Measurements from ENCODE around the gene CEP57. TPM values are rescaled to one million over a fixed set of nuclear protein-coding genes. Genes with fewer than 3 reads are reported as not detected.
A peak's percentile ranks its signal among the peaks of the same experiment; 100 is the strongest.

CEP57 gene
- total RNA-seq (2014; rRNA removed; shearing (Covaris generic)) (53.5 and 57.7 TPM in 2 replicates), total RNA-seq (2022) (67.4 and 75.9 TPM in 2 replicates), Bru-seq, nascent RNA (percentile 89 among the genes with signal in this experiment), BruChase-seq, experiment 1, labeled RNA remaining after a 6-hour chase (percentile 84 among the genes with signal in this experiment), BruChase-seq, experiment 2, labeled RNA remaining after a 2-hour chase (percentile 89 among the genes with signal in this experiment)
- long read RNA-seq, transcript CEP57-202 (11 exons, 3,178 nt) = major isoform, 71 of 152 reads
- long read RNA-seq, transcript CEP57-210 (7 exons, 2,084 nt) = minor isoform, 7 of 152 reads
- long read RNA-seq, partial matches to known transcripts = 12 of 152 reads
- long read RNA-seq, other reads (novel, unspliced or antisense) = 60 of 152 reads

- Histone ChIP-seq H2AFZ (ENCODE audit: low read length) (peak within 1 kb of the TSS; percentile 42), H3K36me3 (ENCODE audit: insufficient read depth, low read length) (peaks cover 29% of the 10 kb centered on the region), H3K4me2 (ENCODE audit: low read length) (peak within 1 kb of the TSS; percentile 92), H3K79me2 (ENCODE audit: insufficient read depth, low read depth, low read length) (peaks cover 76% of the 10 kb centered on the region), H3K4me3 (ENCODE audit: low read depth, low read length, poor library complexity, severe bottlenecking) (peak within 1 kb of the TSS; percentile 83), H3K4me1 (ENCODE audit: insufficient read depth, low read length, poor library complexity, severe bottlenecking) (peaks cover 28% of the 10 kb centered on the region), H3K9me3 (ENCODE audit: low read length) (no peaks in the 10 kb centered on the region), H4K20me1 (ENCODE audit: insufficient read depth, low read length) (peaks cover 47% of the 10 kb centered on the region), H3K27ac (ENCODE audit: low read depth, low read length, poor library complexity, severe bottlenecking) (peak within 1 kb of the TSS; percentile 94), H3K9me2 (ENCODE audit: insufficient read depth, low read length) (no peaks in the 10 kb centered on the region)
- POLR2A ChIA-PET = interaction anchor here (0.5 to 4.1 kb wide), 14 partner anchors 11 to 815 kb away, joined by 3 to 30 read pairs (median 3); partner anchors contain the start of genes CCDC82, MAML2 and SRSF8
- intact Hi-C loops (cut with micrococcal nuclease; ENCODE audit: unreplicated experiment) = loop anchor here (5.0 to 10.0 kb wide), 3 partner anchors 424 to 597 kb away; partner anchors contain the start of gene CCDC82
- BruUV-seq (replicated peaks) = no TSS peak
- DNase-seq (ENCODE audit: low spot score) = peak; percentile 98
- CTCF ChIA-PET (ENCODE audit: unreplicated experiment) = interaction anchor here (0.7 kb wide), 1 partner anchor 699 kb away, joined by 3 read pairs; no protein-coding TSS in a partner anchor
- TF ChIP-seq, protein P1, sequence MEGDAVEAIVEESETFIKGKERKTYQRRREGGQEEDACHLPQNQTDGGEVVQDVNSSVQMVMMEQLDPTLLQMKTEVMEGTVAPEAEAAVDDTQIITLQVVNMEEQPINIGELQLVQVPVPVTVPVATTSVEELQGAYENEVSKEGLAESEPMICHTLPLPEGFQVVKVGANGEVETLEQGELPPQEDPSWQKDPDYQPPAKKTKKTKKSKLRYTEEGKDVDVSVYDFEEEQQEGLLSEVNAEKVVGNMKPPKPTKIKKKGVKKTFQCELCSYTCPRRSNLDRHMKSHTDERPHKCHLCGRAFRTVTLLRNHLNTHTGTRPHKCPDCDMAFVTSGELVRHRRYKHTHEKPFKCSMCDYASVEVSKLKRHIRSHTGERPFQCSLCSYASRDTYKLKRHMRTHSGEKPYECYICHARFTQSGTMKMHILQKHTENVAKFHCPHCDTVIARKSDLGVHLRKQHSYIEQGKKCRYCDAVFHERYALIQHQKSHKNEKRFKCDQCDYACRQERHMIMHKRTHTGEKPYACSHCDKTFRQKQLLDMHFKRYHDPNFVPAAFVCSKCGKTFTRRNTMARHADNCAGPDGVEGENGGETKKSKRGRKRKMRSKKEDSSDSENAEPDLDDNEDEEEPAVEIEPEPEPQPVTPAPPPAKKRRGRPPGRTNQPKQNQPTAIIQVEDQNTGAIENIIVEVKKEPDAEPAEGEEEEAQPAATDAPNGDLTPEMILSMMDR (conservative IDR thresholded peaks at IDR 0.05; ENCODE audit: low read length) = no peak
- TF ChIP-seq EZH2phosphoT487 (IDR thresholded peaks at IDR 0.05; ENCODE audit: borderline replicate concordance, low read depth, low read length) = no peak
These were observed at the start of gene CEP57 for GRCh38 chr11:95790123-95790932. Gene CEP57, plus strand, starts transcription at chr11:95790498. Its CDS starts 201 bp downstream, at chr11:95790699.

DNA sequence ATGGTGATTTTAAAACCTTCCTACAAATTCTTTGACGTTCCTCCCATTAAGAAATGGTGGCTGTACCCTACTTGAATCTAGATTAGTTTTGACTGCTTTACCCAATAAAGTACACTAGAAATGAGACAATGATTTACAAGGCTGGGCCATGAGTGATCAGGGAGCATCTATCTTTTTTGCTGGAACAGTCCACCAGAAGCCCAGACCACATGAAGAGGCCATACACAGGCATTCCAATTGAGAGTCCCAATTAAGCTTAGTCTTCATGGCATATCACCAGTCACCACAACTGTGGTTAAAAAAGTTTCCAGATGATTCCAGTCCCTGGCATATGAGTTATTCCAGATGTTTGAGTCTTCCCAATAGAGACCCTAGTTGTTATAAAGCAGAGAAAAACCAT, 40.2 kb upstream of the CEP57 start:
- H3K4me1 ChIP-seq (ENCODE audit: insufficient read depth, low read length, poor library complexity, severe bottlenecking) = no peaks in the 10 kb centered on the region
- CTCF ChIA-PET (ENCODE audit: unreplicated experiment) = interaction anchor here (1.2 kb wide), 1 partner anchor 45 kb away, joined by 3 read pairs; no protein-coding TSS in a partner anchor
- H2AFZ ChIP-seq (ENCODE audit: low read length) = no peak overlapping the region
- TF ChIP-seq, protein P1 (conservative IDR thresholded peaks at IDR 0.05; ENCODE audit: low read length) = no peak
- TF ChIP-seq EZH2phosphoT487 (IDR thresholded peaks at IDR 0.05; ENCODE audit: borderline replicate concordance, low read depth, low read length) = no peak
- H3K27ac ChIP-seq (ENCODE audit: low read depth, low read length, poor library complexity, severe bottlenecking) = no peak overlapping the region
- no TSS peak for BruUV-seq (replicated peaks)
- H4K20me1 ChIP-seq (ENCODE audit: insufficient read depth, low read length) = no peaks in the 10 kb centered on the region
- H3K9me2 ChIP-seq (ENCODE audit: insufficient read depth, low read length) = no peaks in the 10 kb centered on the region
- no peak overlapping the region for H3K4me3 ChIP-seq (ENCODE audit: low read depth, low read length, poor library complexity, severe bottlenecking)
- DNase-seq (ENCODE audit: low spot score) = no peak
- intact Hi-C loops (cut with micrococcal nuclease; ENCODE audit: unreplicated experiment) = no loop called here
- POLR2A ChIA-PET = no interaction called here
- H3K36me3 ChIP-seq (ENCODE audit: insufficient read depth, low read length) = no peaks in the 10 kb centered on the region
- H3K4me2 ChIP-seq (ENCODE audit: low read length) = no peak overlapping the region
- no peaks in the 10 kb centered on the region for H3K79me2 ChIP-seq (ENCODE audit: insufficient read depth, low read depth, low read length)
- H3K9me3 ChIP-seq (ENCODE audit: low read length) = no peaks in the 10 kb centered on the region
